Inferior parietal cortex (tissue), 1 donor: ENCODE results near the gene ENTPD2.
"Not testable (repeated sequence)": the region's sequence is repeated elsewhere in the genome, so short reads cannot be mapped to it uniquely, and the experiment has no call there.

Source experiments
- DNase-seq: peaks from one replicate; pipeline ENCODE4 v3.0.0-alpha.2; 2016; ENCODE audit errors: extremely low spot score

Gene ENTPD2

GRCh38 chr9:137064027-137064879 is 10.4 kb upstream of the ENTPD2 start:
- peak; percentile 68 for DNase-seq

GRCh38 chr9:137063311-137064026 is 9.6 kb upstream of the ENTPD2 start:
- DNase-seq = no peak

GRCh38 chr9:137062798-137063197 is 8.9 kb upstream of the ENTPD2 start:
- DNase-seq = not testable (repeated sequence)

GRCh38 chr9:137062384-137062783 is 8.5 kb upstream of the ENTPD2 start:
- no peak for DNase-seq

- no peak for DNase-seq
Measured at GRCh38 chr9:137058521-137059234, 4.8 kb upstream of the ENTPD2 start.

GRCh38 chr9:137057545-137057944 is 3.7 kb upstream of the ENTPD2 start:
- DNase-seq = no peak

GRCh38 chr9:137056739-137057415 is 3.0 kb upstream of the ENTPD2 start:
- no peak for DNase-seq

GRCh38 chr9:137055385-137056364 is 1.8 kb upstream of the ENTPD2 start:
- DNase-seq = peak; percentile 84

GRCh38 chr9:137054932-137055384 is 1.1 kb upstream of the ENTPD2 start:
- no peak for DNase-seq

GRCh38 chr9:137052998-137053943 is 590 bp downstream of the ENTPD2 start:
- DNase-seq = no peak

- no peak for DNase-seq
Measured at GRCh38 chr9:137052293-137052692, 1.6 kb downstream of the ENTPD2 start.

- no peak for DNase-seq
Measured at GRCh38 chr9:137051145-137051724, 2.6 kb downstream of the ENTPD2 start.

- DNase-seq = no peak
Measured at GRCh38 chr9:137050570-137050969, 3.3 kb downstream of the ENTPD2 start.

GRCh38 chr9:137049544-137050449 is 4.1 kb downstream of the ENTPD2 start:
- no peak for DNase-seq

- DNase-seq = no peak
Measured at GRCh38 chr9:137048655-137049543, 5.0 kb downstream of the ENTPD2 start.

GRCh38 chr9:137046088-137046787 is 7.6 kb downstream of the ENTPD2 start, which contains the start of gene NPDC1:
Gene NPDC1 (minus strand): TSS chr9:137046177. CDS start chr9:137045989, 188 bp downstream.
- DNase-seq = no peak
